HuH-7 (cell line): ENCODE measurements around the gene RPL5.
A peak's percentile ranks its signal among the peaks of the same experiment; 100 is the strongest.

Experiments
- DNase-seq: peaks from one replicate; pipeline ENCODE4 v3.0.0; 2011; ENCODE audit warnings: low spot score

RPL5 gene

GRCh38 chr1:92855236-92855635 is 23.4 kb downstream of the RPL5 start:
- DNase-seq: no peak

- no peak for DNase-seq
Observed at GRCh38 chr1:92857817-92858216, 26.0 kb downstream of the RPL5 start.

GRCh38 chr1:92858564-92859399 is 26.9 kb downstream of the RPL5 start:
- peak; percentile 57 for DNase-seq

- no peak for DNase-seq
Observed at GRCh38 chr1:92859400-92860039, 27.7 kb downstream of the RPL5 start.

- DNase-seq: no peak
Observed at GRCh38 chr1:92862605-92863004, 30.8 kb downstream of the RPL5 start.

- DNase-seq: no peak
Observed at GRCh38 chr1:92864131-92864530, 32.3 kb downstream of the RPL5 start.

- DNase-seq: no peak
Observed at GRCh38 chr1:92870591-92870990, 38.8 kb downstream of the RPL5 start.

GRCh38 chr1:92872719-92873118 is 40.9 kb downstream of the RPL5 start:
- no peak for DNase-seq

GRCh38 chr1:92874987-92875386 is 43.1 kb downstream of the RPL5 start:
- DNase-seq: no peak

GRCh38 chr1:92876351-92876750 is 44.5 kb downstream of the RPL5 start:
- DNase-seq: no peak

- DNase-seq: no peak
Observed at GRCh38 chr1:92877081-92877711, 45.4 kb downstream of the RPL5 start.

- DNase-seq: no peak
Observed at GRCh38 chr1:92877792-92878191, 46.0 kb downstream of the RPL5 start.

- no peak for DNase-seq
Observed at GRCh38 chr1:92879316-92879968, 47.6 kb downstream of the RPL5 start.

GRCh38 chr1:92881391-92881790 is 49.6 kb downstream of the RPL5 start:
- no peak for DNase-seq

GRCh38 chr1:92882819-92883218 is 51.0 kb downstream of the RPL5 start:
- DNase-seq: no peak

GRCh38 chr1:92883297-92883696 is 51.5 kb downstream of the RPL5 start:
- no peak for DNase-seq

- DNase-seq: no peak
Observed at GRCh38 chr1:92884195-92884594, 52.4 kb downstream of the RPL5 start.

- peak; percentile 26 for DNase-seq
Observed at GRCh38 chr1:92886886-92887419, 55.1 kb downstream of the RPL5 start.

- no peak for DNase-seq
Observed at GRCh38 chr1:92887465-92887864, 55.6 kb downstream of the RPL5 start.
